Left lung (tissue), 10 donors: Measurements from ENCODE around the gene FGF18. TPM values are rescaled to one million over a fixed set of nuclear protein-coding genes. Genes with fewer than 3 reads are reported as not detected.

ENCODE experiments used
- ATAC-seq: fragments of 200-7000 bp; cut with Tn5 transposase; one replicate; pipeline ENCODE4 v1.9.1; 2020; ENCODE audit warnings: moderate library complexity
- DNase-seq, 4 donors: peaks; one replicate each; pipeline ENCODE4 v3.0.0-alpha.2; 2013 to 2020
- H3K27ac ChIP-seq, 2 donors: fragments of 200-600 bp; sonication (generic) in 1 of 2; one replicate each; pipeline versions ENCODE4 v1.5.0 to v1.8.0; 2020 to 2021
- H3K27me3 ChIP-seq, 2 donors: fragments of 200-600 bp; sonication (generic) in 1 of 2; one replicate each; pipeline versions ENCODE4 v1.5.0 to v1.8.0; 2020 to 2021
- H3K36me3 ChIP-seq, 2 donors: fragments of 200-600 bp; sonication (generic) in 1 of 2; one replicate each; pipeline versions ENCODE4 v1.5.0 to v1.8.0; 2020 to 2021
- H3K4me1 ChIP-seq, 2 donors: fragments of 200-600 bp; one replicate each; pipeline ENCODE4 v1.8.0; 2021
- H3K4me3 ChIP-seq, 2 donors: fragments of 200-600 bp; sonication (generic) in 1 of 2; one replicate each; pipeline versions ENCODE4 v1.5.0 to v1.8.0; 2020 to 2021; ENCODE audit warnings: mild to moderate bottlenecking in 1 of 2
- H3K9me3 ChIP-seq, 2 donors: fragments of 200-600 bp; sonication (generic) in 1 of 2; one replicate each; pipeline versions ENCODE4 v1.5.0 to v1.8.0; 2020 to 2021
- intact Hi-C, 2 donors: fragments of 100-400 bp; cut with DNase I; formaldehyde crosslinking; loops; one replicate each; pipeline versions ENCODE4 v1.11.2 to v1.14.2; 2022
- polyA plus RNA-seq, 6 donors: library from polyadenylated mRNA; unstranded; fragments of 120-200 nt; gene quantifications; one replicate each; pipeline ENCODE4 v1.2.1, GENCODE V29; 2013; ENCODE audit not compliant: insufficient read length in 6 of 6
- total RNA-seq, 2 donors: library from RNA; stranded (reverse); fragmentation: NEBNext Ultra II Directional; extraction: Animal tissue kit (Norgen Biotek cat#: 25700); gene quantifications; one replicate each; pipeline ENCODE4 v1.2.1, GENCODE V29; 2021
- TF ChIP-seq, protein P1 (sequence below), 2 donors: fragments of 200-600 bp; sonication (generic) in 1 of 2; IDR thresholded peaks; one replicate each; pipeline versions ENCODE4 v1.5.0 to v1.8.0; 2021; ENCODE audit warnings: antibody characterized with exemption in 2 of 2
- donor health status: DM: no; HTN: yes; CAD: no.
- donor health status: DM: no; HTN: no; CAD: no.

FGF18 gene
- total and polyA plus RNA-seq, 8 donors: 2.3 to 12.2 (median 5.9) TPM

DNA sequence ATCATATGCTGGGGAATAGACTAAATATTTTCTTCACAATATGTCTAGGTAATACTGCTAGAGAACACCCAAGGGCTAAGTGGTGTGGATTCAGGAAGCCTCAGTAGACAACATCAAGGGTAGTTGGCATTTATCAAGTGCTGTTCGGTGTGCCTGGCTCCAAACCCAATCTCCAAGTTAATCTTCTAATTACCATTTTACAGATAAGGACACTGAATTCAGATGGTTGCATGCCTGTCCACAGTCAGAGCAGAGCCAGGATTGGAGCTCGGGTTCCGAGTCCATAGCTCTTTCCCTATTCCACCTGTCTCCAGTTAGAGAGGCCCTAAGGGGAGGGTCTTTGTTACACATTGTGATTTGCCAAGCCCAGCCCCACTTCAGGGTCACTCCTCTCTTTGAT lies 58.2 kb downstream of the FGF18 start:
- Histone ChIP-seq H3K9me3 (no peaks in the 10 kb centered on the region), H3K27me3 (no peaks in the 10 kb centered on the region), H3K4me1 (peaks cover 0 to 4% of the 10 kb centered on the region in 2 donors), H3K27ac (no peak overlapping the region), H3K36me3 (no peaks in the 10 kb centered on the region), H3K4me3 (no peak overlapping the region)
- TF ChIP-seq, protein P1, sequence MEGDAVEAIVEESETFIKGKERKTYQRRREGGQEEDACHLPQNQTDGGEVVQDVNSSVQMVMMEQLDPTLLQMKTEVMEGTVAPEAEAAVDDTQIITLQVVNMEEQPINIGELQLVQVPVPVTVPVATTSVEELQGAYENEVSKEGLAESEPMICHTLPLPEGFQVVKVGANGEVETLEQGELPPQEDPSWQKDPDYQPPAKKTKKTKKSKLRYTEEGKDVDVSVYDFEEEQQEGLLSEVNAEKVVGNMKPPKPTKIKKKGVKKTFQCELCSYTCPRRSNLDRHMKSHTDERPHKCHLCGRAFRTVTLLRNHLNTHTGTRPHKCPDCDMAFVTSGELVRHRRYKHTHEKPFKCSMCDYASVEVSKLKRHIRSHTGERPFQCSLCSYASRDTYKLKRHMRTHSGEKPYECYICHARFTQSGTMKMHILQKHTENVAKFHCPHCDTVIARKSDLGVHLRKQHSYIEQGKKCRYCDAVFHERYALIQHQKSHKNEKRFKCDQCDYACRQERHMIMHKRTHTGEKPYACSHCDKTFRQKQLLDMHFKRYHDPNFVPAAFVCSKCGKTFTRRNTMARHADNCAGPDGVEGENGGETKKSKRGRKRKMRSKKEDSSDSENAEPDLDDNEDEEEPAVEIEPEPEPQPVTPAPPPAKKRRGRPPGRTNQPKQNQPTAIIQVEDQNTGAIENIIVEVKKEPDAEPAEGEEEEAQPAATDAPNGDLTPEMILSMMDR (IDR thresholded peaks at IDR 0.05): no peak
- DNase-seq: no peak
- intact Hi-C loops: no loop called here
- ATAC-seq: no peak

DNA sequence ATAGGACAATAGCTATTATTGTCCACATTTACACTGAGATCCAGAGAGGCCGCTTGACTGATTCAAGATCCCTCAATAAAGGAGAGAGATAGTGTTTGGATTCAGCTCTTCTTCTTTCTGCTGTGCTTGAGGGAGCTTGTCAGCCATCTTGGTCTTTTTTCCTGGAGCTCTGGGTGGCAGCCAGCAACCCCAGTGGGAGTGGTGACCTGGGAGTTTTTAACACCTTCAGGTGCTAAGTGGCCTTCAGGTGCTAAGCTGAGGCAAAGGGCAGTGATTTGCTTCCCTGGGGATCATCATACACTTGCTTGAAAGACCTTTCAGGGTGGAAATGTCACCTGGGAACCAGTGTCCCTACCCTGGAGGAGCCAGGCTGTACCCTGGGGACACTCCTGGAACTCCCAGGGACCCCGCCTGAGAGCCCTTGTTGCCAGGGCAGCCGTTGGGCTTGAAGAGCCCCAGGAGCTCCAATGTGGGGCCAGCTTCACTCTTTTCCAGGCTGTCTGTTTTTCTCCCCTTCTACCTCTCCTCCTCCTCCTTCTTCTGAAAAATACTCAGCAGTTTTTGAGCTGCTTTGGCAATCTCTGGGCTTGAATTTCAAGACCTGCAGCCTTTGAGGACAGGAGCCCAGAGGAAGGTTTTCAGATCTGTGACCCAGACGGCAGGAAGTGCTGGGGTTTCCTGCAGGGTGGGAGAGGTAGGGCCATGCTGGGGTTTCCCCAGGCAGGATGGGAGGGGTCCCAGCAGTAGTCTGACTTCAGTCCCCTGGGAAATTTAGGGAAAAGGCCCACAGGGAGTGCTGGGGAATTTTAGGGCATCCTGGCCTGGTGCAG lies 59.7 kb downstream of the FGF18 start:
- intact Hi-C loops: no loop called here
- DNase-seq (no peak), ATAC-seq (no peak)
- no peaks in the 10 kb centered on the region for H3K36me3 ChIP-seq
- no peak overlapping the region for H3K4me3 ChIP-seq
- H3K4me1 ChIP-seq: peaks cover 0 to 4% of the 10 kb centered on the region in 2 donors
- H3K9me3 ChIP-seq: no peaks in the 10 kb centered on the region
- no peaks in the 10 kb centered on the region for H3K27me3 ChIP-seq
- H3K27ac ChIP-seq: no peak overlapping the region
- TF ChIP-seq, protein P1 (IDR thresholded peaks at IDR 0.05): no peak

DNA sequence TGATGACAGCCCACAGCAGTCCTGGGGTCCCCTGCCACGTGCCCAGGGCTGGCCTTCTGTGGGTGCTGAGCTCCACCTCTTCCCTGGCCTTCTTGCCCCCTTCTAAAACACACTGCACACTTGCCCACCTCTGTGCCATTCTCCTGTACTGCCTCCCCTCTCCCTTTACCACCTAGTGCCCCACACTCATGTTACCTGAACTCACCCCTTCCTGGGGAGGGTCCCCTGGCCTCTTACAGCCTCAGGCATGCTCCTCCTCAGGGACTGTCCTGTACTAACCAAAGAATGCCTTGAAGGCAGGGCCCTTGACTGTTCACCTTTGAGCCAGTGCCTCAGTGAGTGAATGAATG lies 60.3 kb downstream of the FGF18 start:
- ATAC-seq (no peak), DNase-seq (no peak)
- peaks cover 0 to 4% of the 10 kb centered on the region in 2 donors for H3K4me1 ChIP-seq
- no peak overlapping the region for H3K4me3 ChIP-seq
- H3K36me3 ChIP-seq: no peaks in the 10 kb centered on the region
- TF ChIP-seq, protein P1 (IDR thresholded peaks at IDR 0.05): no peak
- H3K27ac ChIP-seq: no peak overlapping the region
- H3K27me3 ChIP-seq: no peaks in the 10 kb centered on the region
- H3K9me3 ChIP-seq: no peaks in the 10 kb centered on the region
- intact Hi-C loops: no loop called here

DNA sequence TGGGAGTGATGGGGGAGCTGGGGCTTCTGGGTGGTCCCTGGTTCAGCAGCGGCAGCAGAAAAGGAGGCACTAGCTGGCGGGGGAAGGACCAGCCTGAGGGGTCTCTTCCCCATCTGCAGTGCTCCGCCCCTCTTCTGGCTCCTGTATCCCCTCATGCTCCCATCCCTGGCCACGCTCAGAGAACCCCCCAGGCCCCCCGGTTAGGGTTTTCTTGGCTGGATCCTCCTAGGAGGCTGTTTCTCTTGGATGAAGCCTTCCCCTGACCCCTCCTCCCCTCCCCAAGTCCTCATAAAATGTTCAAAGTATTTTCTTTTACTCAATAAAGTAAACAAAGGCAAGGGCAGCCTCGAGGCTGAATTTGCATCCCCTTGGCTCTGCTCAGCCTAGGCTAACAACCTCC lies 60.8 kb downstream of the FGF18 start:
- no peaks in the 10 kb centered on the region for H3K27me3 ChIP-seq
- ATAC-seq: no peak
- H3K4me3 ChIP-seq: no peak overlapping the region
- no peaks in the 10 kb centered on the region for H3K9me3 ChIP-seq
- DNase-seq: no peak
- no peak overlapping the region for H3K27ac ChIP-seq
- peaks cover 0 to 4% of the 10 kb centered on the region in 2 donors for H3K4me1 ChIP-seq
- no peaks in the 10 kb centered on the region for H3K36me3 ChIP-seq
- TF ChIP-seq, protein P1 (IDR thresholded peaks at IDR 0.05): no peak
- intact Hi-C loops: no loop called here

DNA sequence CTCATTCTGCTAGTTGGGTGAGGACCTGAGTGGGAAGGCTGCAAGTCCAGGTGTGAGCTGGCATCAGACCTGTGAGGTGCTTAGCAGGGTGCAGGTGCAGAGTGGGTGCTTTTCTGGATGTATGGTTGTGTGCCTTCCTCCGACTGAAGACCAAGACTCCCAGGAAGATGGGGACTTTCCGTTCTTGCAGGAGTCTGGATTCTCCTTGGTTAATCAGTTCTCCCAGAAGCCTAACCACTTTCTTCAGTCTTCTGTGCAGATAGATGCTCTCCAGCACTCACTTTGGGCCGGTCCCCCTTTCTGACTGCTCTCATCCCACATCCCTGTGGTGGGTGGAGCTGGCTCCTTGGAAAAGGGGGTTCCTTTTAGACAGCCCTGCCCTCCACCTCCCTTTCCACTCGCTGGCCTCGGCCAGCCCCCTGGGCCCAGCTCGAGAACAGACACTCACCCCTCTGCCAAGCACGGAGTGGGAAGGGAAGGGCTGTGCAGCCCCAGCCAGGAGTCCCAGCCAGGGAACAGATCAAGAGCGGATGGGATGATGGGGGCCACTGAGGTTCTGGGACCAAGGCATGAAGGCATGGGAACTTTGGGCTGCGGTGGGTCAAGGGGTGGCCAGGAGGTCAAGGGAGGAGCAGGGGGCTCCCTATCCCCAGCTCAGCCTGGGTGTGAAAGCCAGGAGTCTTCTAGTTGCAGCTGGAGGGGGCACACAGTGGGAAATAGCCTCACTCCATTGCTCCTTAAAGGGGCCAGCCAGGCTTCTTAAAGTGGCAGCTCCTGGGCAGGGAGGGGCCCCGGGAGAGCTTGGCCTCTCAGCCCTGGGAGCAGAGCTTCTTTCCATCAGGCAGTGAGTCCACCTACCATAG lies 62.4 kb downstream of the FGF18 start:
- Histone ChIP-seq H3K27ac (no peak overlapping the region), H3K4me3 (no peak overlapping the region), H3K4me1 (peaks cover 0 to under 1% of the 10 kb centered on the region in 2 donors), H3K36me3 (no peaks in the 10 kb centered on the region), H3K9me3 (no peaks in the 10 kb centered on the region), H3K27me3 (no peaks in the 10 kb centered on the region)
- TF ChIP-seq, protein P1 (IDR thresholded peaks at IDR 0.05): no peak
- intact Hi-C loops: no loop called here
- no peak for DNase-seq
- no peak for ATAC-seq
